ENCODE measurements around the gene ACOT7. TPM values are rescaled to one million over a fixed set of nuclear protein-coding genes. Genes with fewer than 3 reads are reported as not detected.

Gene ACOT7
- total and polyA plus RNA-seq, 2 donors (not counting 1 experiment from before 2014, with no cell fraction given): 4.2 to 4.6 TPM

DNA sequence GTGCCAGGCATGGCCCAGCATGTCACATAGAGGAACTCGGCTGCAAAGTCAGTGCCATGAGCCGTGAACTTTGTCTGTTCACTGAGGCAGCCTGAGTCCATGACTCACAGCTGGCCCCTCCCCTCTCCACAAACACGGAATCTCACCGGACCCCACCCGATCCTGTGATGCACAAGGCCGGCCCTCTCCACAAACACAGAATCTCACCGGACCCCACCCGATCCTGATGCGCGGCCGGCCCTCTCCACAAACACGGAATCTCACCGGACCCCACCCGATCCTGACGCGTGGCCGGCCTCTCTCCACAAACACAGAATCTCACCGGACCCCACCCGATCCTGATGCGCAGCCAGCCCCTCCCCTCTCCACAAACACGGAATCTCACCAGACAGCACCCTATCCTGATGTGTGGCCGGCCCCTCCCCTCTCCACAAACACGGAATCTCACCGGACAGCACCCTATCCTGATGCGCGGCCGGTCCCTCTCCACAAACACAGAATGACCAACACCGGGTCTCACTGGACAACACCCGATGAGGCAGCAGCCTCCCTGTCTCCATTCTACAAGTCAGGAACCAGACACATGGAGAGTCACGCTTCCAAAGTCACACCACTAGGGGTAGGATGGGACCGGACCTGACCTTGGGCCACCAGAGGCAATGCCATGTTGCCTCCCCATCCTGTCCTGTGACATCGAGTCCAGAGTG lies 93.1 kb downstream of the ACOT7 start:
- Histone ChIP-seq H3K9me3 (ENCODE audit: control extremely low read depth in 1 of 3, control insufficient read depth in 2 of 3, insufficient read depth in 1 of 3, low read length in 2 of 3) (no peaks in the 10 kb centered on the region), H3K9ac (ENCODE audit: low read length) (no peak overlapping the region), H3K79me2 (ENCODE audit: control insufficient read depth, insufficient read depth, low read length) (no peaks in the 10 kb centered on the region), H3K4me3 (ENCODE audit: control extremely low read depth in 1 of 5, extremely low read depth in 1 of 5, insufficient read depth in 1 of 5, low read depth in 2 of 5, low read length in 4 of 5) (no peak overlapping the region), H3K4me1 (ENCODE audit: control insufficient read depth in 2 of 2, insufficient read depth in 2 of 2, low read length in 2 of 2) (no peaks in the 10 kb centered on the region), H3K27me3 (replicated peaks in 1 of 4; ENCODE audit: control extremely low read depth in 1 of 4, control insufficient read depth in 3 of 4, insufficient read depth in 4 of 4, low read length in 3 of 4) (no peaks in the 10 kb centered on the region), H3K36me3 (replicated peaks in 1 of 2; ENCODE audit: control extremely low read depth in 1 of 2, control insufficient read depth in 1 of 2, extremely low read depth in 1 of 2, insufficient read depth in 2 of 2, low read length in 1 of 2) (no peaks in the 10 kb centered on the region), H3K4me2 (replicated peaks; ENCODE audit: low read depth, low read length, poor library complexity, severe bottlenecking) (no peak overlapping the region), H4K20me1 (ENCODE audit: control insufficient read depth, insufficient read depth, low read length, poor library complexity, severe bottlenecking) (no peaks in the 10 kb centered on the region), H2AFZ (ENCODE audit: insufficient read depth, low read depth, low read length, poor library complexity, severe bottlenecking) (no peak overlapping the region), H3K27ac (ENCODE audit: low read length in 2 of 2) (no peak overlapping the region)
- Mint-ChIP-seq H3K27me3 (no peaks in the 10 kb centered on the region), H3K4me1 (no peaks in the 10 kb centered on the region), H3K27ac (no peak overlapping the region), H3K9me3 (ENCODE audit: insufficient read depth) (no peaks in the 10 kb centered on the region), H3K4me3 (no peak overlapping the region)
- DNase-seq: no peak
- CTCF ChIA-PET: no interaction called here
- intact Hi-C loops (cut with micrococcal nuclease): no loop called here
- TF ChIP-seq EZH2 (IDR thresholded peaks at IDR 0.05; ENCODE audit: borderline replicate concordance, insufficient read depth, low read depth, low read length, poor library complexity, severe bottlenecking): no peak
- TF ChIP-seq, protein P1, sequence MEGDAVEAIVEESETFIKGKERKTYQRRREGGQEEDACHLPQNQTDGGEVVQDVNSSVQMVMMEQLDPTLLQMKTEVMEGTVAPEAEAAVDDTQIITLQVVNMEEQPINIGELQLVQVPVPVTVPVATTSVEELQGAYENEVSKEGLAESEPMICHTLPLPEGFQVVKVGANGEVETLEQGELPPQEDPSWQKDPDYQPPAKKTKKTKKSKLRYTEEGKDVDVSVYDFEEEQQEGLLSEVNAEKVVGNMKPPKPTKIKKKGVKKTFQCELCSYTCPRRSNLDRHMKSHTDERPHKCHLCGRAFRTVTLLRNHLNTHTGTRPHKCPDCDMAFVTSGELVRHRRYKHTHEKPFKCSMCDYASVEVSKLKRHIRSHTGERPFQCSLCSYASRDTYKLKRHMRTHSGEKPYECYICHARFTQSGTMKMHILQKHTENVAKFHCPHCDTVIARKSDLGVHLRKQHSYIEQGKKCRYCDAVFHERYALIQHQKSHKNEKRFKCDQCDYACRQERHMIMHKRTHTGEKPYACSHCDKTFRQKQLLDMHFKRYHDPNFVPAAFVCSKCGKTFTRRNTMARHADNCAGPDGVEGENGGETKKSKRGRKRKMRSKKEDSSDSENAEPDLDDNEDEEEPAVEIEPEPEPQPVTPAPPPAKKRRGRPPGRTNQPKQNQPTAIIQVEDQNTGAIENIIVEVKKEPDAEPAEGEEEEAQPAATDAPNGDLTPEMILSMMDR (IDR thresholded peaks at IDR 0.05): no peak
- WGBS (ENCODE audit: insufficient coverage): 98% methylated on average over 29 of the region's 32 CpGs
- POLR2A ChIA-PET: no interaction called here
- no peak for ATAC-seq (ENCODE audit: low read depth)

DNA sequence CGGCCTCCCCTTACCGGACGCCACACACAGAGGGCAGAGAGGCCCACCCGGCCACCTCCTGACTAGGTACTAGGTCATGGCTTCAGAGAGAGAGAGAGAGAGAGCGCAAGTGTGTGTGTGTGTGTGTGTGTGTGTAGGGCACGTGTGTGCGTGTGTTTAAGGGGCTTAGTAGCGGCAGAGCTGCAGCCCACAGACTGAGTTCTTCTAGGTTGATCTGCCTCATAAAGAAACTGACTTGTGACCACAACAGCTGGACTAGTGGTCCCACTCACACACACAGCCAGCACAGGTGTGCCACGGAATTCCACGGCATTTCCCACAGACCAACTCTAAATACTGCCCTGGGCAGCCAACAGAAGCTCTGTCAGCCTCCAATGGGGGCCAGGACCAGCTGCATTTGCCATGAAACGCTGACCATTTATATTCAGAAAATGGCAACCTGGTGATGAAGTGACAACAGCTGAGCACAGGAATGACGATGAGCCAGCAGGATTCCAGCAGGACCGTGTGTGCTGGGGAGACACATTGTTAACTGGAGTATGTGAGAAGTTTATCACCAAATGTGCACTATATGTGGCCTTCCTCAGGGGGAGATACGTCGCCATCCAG lies 93.9 kb downstream of the ACOT7 start:
- Histone ChIP-seq H3K27me3 (replicated peaks in 1 of 4; ENCODE audit: control extremely low read depth in 1 of 4, control insufficient read depth in 3 of 4, insufficient read depth in 4 of 4, low read length in 3 of 4) (no peaks in the 10 kb centered on the region), H3K9ac (ENCODE audit: low read length) (no peak overlapping the region), H3K27ac (ENCODE audit: low read length in 2 of 2) (no peak overlapping the region), H3K9me3 (ENCODE audit: control extremely low read depth in 1 of 3, control insufficient read depth in 2 of 3, insufficient read depth in 1 of 3, low read length in 2 of 3) (no peaks in the 10 kb centered on the region), H3K79me2 (ENCODE audit: control insufficient read depth, insufficient read depth, low read length) (no peaks in the 10 kb centered on the region), H3K4me3 (ENCODE audit: control extremely low read depth in 1 of 5, extremely low read depth in 1 of 5, insufficient read depth in 1 of 5, low read depth in 2 of 5, low read length in 4 of 5) (no peak overlapping the region), H4K20me1 (ENCODE audit: control insufficient read depth, insufficient read depth, low read length, poor library complexity, severe bottlenecking) (no peaks in the 10 kb centered on the region), H3K4me2 (replicated peaks; ENCODE audit: low read depth, low read length, poor library complexity, severe bottlenecking) (no peak overlapping the region), H2AFZ (ENCODE audit: insufficient read depth, low read depth, low read length, poor library complexity, severe bottlenecking) (no peak overlapping the region), H3K4me1 (ENCODE audit: control insufficient read depth in 2 of 2, insufficient read depth in 2 of 2, low read length in 2 of 2) (no peaks in the 10 kb centered on the region), H3K36me3 (replicated peaks in 1 of 2; ENCODE audit: control extremely low read depth in 1 of 2, control insufficient read depth in 1 of 2, extremely low read depth in 1 of 2, insufficient read depth in 2 of 2, low read length in 1 of 2) (no peaks in the 10 kb centered on the region)
- no peak for DNase-seq
- CTCF ChIA-PET: no interaction called here
- WGBS (ENCODE audit: insufficient coverage): 97% methylated on average over 12 of the region's 15 CpGs
- POLR2A ChIA-PET: no interaction called here
- Mint-ChIP-seq H3K27ac (no peak overlapping the region), H3K9me3 (ENCODE audit: insufficient read depth) (no peaks in the 10 kb centered on the region), H3K4me3 (no peak overlapping the region), H3K4me1 (no peaks in the 10 kb centered on the region), H3K27me3 (no peaks in the 10 kb centered on the region)
- TF ChIP-seq, protein P1 (IDR thresholded peaks at IDR 0.05): no peak
- TF ChIP-seq EZH2 (IDR thresholded peaks at IDR 0.05; ENCODE audit: borderline replicate concordance, insufficient read depth, low read depth, low read length, poor library complexity, severe bottlenecking): no peak
- intact Hi-C loops (cut with micrococcal nuclease): no loop called here
- ATAC-seq (ENCODE audit: low read depth): no peak
